ENCODE data around the gene PLCD1. TPM values are rescaled to one million over a fixed set of nuclear protein-coding genes. Genes with fewer than 3 reads are reported as not detected.
"Not testable (repeated sequence)": the region's sequence is repeated elsewhere in the genome, so short reads cannot be mapped to it uniquely, and the experiment has no call there.

The PLCD1 gene
- total RNA-seq, 1 donor from 2014 or later, result 38.6 TPM

DNA sequence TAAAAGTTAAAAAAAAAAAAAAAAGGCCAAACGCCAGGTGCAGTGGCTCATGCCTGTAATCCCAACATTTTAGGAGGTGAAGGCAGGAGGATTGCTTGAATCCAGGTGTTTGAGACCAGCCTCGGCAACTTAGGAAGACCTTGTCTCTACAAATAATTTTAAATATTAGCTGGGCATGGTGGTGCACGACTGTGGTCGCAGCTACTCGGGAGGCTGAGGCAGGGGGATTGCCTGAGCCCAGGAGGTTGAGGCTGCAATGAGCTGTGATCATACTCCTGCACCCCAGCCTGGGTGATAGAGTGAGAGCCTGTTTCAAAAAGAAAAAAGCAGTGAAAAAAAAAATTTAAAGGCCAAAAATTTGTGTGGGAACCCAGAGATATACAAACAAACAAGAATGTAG, 6.8 kb upstream of the PLCD1 start:
- H3K4me1 Mint-ChIP-seq, result peaks cover 10% of the 10 kb centered on the region
- H3K27ac Mint-ChIP-seq, result no peak overlapping the region
- H3K9ac ChIP-seq, result no peak overlapping the region
- H3K4me3 ChIP-seq, result no peak overlapping the region
- no peak overlapping the region for H3K4me2 ChIP-seq
- no peaks in the 10 kb centered on the region for H3K36me3 Mint-ChIP-seq
- no peaks in the 10 kb centered on the region for H3K9me3 Mint-ChIP-seq
- peaks cover 58% of the 10 kb centered on the region for H3K27me3 ChIP-seq
- H3K4me1 ChIP-seq, result peaks cover 3% of the 10 kb centered on the region
- peaks cover 22% of the 10 kb centered on the region for H3K27me3 Mint-ChIP-seq (ENCODE audit: insufficient read depth, low read depth)
- no peak overlapping the region for H2AFZ ChIP-seq (replicated peaks)
- H3K36me3 ChIP-seq, result no peaks in the 10 kb centered on the region
- H4K20me1 ChIP-seq (ENCODE audit: low read depth), result no peaks in the 10 kb centered on the region
- TF ChIP-seq EZH2phosphoT487 (IDR thresholded peaks at IDR 0.05), result no peak
- TF ChIP-seq, protein P1, sequence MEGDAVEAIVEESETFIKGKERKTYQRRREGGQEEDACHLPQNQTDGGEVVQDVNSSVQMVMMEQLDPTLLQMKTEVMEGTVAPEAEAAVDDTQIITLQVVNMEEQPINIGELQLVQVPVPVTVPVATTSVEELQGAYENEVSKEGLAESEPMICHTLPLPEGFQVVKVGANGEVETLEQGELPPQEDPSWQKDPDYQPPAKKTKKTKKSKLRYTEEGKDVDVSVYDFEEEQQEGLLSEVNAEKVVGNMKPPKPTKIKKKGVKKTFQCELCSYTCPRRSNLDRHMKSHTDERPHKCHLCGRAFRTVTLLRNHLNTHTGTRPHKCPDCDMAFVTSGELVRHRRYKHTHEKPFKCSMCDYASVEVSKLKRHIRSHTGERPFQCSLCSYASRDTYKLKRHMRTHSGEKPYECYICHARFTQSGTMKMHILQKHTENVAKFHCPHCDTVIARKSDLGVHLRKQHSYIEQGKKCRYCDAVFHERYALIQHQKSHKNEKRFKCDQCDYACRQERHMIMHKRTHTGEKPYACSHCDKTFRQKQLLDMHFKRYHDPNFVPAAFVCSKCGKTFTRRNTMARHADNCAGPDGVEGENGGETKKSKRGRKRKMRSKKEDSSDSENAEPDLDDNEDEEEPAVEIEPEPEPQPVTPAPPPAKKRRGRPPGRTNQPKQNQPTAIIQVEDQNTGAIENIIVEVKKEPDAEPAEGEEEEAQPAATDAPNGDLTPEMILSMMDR (IDR thresholded peaks at IDR 0.05), result no peak
- no peak for TF ChIP-seq EZH2 (IDR thresholded peaks at IDR 0.05)
- H3K27ac ChIP-seq, result no peak overlapping the region
- no peaks in the 10 kb centered on the region for H3K9me3 ChIP-seq (ENCODE audit: low read depth)
- no peak for DNase-seq (ENCODE audit: low spot score)
- H3K79me2 ChIP-seq (ENCODE audit: low read depth), result no peaks in the 10 kb centered on the region
- H3F3A ChIP-seq (ENCODE audit: low read depth), result peaks cover 7% of the 10 kb centered on the region
- no peak overlapping the region for H3K4me3 Mint-ChIP-seq

DNA sequence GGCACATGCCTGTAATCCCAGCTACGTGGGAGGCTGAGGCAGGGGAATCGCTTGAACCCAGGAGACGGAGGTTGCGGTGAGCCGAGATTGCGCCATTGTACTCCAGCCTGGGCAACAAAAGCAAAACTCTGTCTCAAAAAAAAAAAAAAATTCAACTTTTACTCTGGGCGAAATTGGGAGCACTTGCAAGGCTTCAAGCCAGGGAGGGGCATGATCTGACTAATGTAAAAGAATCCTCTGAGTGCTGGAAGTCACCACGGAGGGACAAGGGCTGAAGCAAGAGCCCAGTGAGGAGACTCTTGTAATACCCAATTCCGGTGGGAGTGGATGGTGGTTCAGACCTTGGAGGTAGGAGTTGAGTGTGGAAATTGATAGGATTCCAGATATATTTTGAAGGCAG, 4.9 kb upstream of the PLCD1 start:
- H3K36me3 Mint-ChIP-seq; DNase-seq (ENCODE audit: low spot score); H3K27ac Mint-ChIP-seq; H3K4me1 ChIP-seq; H2AFZ ChIP-seq (replicated peaks); H3K79me2 ChIP-seq (ENCODE audit: low read depth); H3K4me2 ChIP-seq; H3K36me3 ChIP-seq; H3F3A ChIP-seq (ENCODE audit: low read depth); H3K9me3 ChIP-seq (ENCODE audit: low read depth); H3K4me3 Mint-ChIP-seq; H4K20me1 ChIP-seq (ENCODE audit: low read depth); H3K27ac ChIP-seq; H3K4me3 ChIP-seq; H3K9me3 Mint-ChIP-seq; H3K9ac ChIP-seq: not testable (repeated sequence)
- Mint-ChIP-seq H3K27me3 (ENCODE audit: insufficient read depth, low read depth) (peaks cover 25% of the 10 kb centered on the region), H3K4me1 (peaks cover 12% of the 10 kb centered on the region)
- H3K27me3 ChIP-seq, result peaks cover 57% of the 10 kb centered on the region

DNA sequence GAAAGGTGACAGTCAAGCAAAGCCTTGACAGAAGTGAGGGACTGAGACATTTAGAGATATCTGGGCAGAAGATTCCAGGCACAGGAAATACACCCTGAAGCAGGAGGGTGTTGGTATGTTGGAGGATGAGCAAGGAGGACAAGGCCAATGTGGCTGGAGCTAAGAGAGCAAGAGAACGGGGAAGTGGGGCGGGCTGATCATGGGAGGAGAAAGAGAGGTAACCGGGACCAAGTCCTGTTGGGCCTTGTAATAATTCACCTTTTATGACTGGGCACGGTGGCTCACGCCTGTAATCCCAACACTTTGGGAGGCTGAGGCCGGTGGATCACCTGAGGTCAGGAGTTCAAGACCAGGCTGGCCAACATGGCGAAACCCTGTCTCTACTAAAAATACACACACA, 4.1 kb upstream of the PLCD1 start:
- H3K27ac ChIP-seq; H2AFZ ChIP-seq (replicated peaks); H3K4me3 Mint-ChIP-seq; H3K4me2 ChIP-seq; H3K36me3 ChIP-seq; H3K4me3 ChIP-seq; DNase-seq (ENCODE audit: low spot score); H3K27ac Mint-ChIP-seq; H3K79me2 ChIP-seq (ENCODE audit: low read depth); H3F3A ChIP-seq (ENCODE audit: low read depth); H3K9ac ChIP-seq; H4K20me1 ChIP-seq (ENCODE audit: low read depth); H3K9me3 Mint-ChIP-seq; H3K4me1 ChIP-seq; H3K4me1 Mint-ChIP-seq; H3K9me3 ChIP-seq (ENCODE audit: low read depth); H3K36me3 Mint-ChIP-seq: not testable (repeated sequence)
- peaks cover 57% of the 10 kb centered on the region for H3K27me3 ChIP-seq
- peaks cover 19% of the 10 kb centered on the region for H3K27me3 Mint-ChIP-seq (ENCODE audit: insufficient read depth, low read depth)

DNA sequence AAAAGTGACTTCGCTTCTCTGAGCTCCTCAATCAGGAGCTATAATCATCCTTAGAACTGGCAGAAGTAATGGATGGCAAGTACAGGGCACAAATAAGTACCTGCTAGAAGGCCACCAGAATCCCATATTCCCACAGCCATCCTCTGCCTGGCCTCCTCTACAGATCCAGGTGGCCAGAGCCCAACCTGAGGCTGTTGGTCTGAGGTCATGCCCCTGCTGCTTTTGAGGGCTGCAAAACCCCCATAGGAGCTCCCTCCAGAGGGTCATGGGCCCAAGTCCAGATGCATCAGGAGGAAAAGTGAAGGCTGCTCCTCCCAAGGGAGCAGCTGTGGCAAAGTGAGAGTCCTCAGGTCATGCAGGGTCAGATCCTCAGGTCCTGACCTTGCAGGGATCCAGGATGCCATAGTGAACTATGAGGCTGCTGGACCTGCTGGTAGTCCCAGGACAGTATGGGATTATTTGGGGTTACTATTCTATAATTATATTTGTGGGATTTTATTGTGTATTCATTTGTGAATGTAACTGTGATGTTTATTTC, 3.0 kb upstream of the PLCD1 start:
- Histone ChIP-seq H3K27ac (no peak overlapping the region), H3K4me3 (no peak overlapping the region), H3K36me3 (no peaks in the 10 kb centered on the region), H3K4me2 (no peak overlapping the region), H3K79me2 (ENCODE audit: low read depth) (no peaks in the 10 kb centered on the region), H3K27me3 (peaks cover 60% of the 10 kb centered on the region), H3F3A (ENCODE audit: low read depth) (peaks cover 7% of the 10 kb centered on the region), H4K20me1 (ENCODE audit: low read depth) (peaks cover 12% of the 10 kb centered on the region), H3K9ac (no peak overlapping the region), H2AFZ (replicated peaks) (no peak overlapping the region), H3K4me1 (peaks cover 4% of the 10 kb centered on the region), H3K9me3 (ENCODE audit: low read depth) (no peaks in the 10 kb centered on the region)
- TF ChIP-seq, protein P1 (IDR thresholded peaks at IDR 0.05), result no peak
- TF ChIP-seq EZH2phosphoT487 (IDR thresholded peaks at IDR 0.05), result no peak
- TF ChIP-seq EZH2 (IDR thresholded peaks at IDR 0.05), result no peak
- no peak for DNase-seq (ENCODE audit: low spot score)
- no peaks in the 10 kb centered on the region for H3K36me3 Mint-ChIP-seq
- no peak overlapping the region for H3K27ac Mint-ChIP-seq
- H3K4me1 Mint-ChIP-seq, result peaks cover 14% of the 10 kb centered on the region
- no peak overlapping the region for H3K4me3 Mint-ChIP-seq
- H3K27me3 Mint-ChIP-seq (ENCODE audit: insufficient read depth, low read depth), result peaks cover 24% of the 10 kb centered on the region
- H3K9me3 Mint-ChIP-seq, result no peaks in the 10 kb centered on the region

All from neural progenitor cell (in vitro differentiated cells).